Breast epithelium (tissue), 3 donors: ENCODE data around the gene CRIM1.

ENCODE experiments used
- POLR2A ChIP-seq: fragments of 450-650 bp; IDR thresholded peaks from one replicate; pipeline ENCODE4 v1.6.1; 2016; ENCODE audit warnings: antibody characterized with exemption, mild to moderate bottlenecking, moderate library complexity
- POLR2AphosphoS5 ChIP-seq, 3 donors: sonication (generic); formaldehyde crosslinking; IDR thresholded peaks; one replicate each; pipeline ENCODE4 v1.6.1; 2017; ENCODE audit warnings: antibody characterized with exemption in 3 of 3
- TF ChIP-seq, protein P1 (sequence below), 3 donors: fragments of 450-650 bp; IDR thresholded peaks; one replicate each; pipeline ENCODE4 v1.5.1; 2016 to 2017; ENCODE audit warnings: antibody characterized with exemption in 3 of 3, mild to moderate bottlenecking in 3 of 3, moderate library complexity in 3 of 3

DNA sequence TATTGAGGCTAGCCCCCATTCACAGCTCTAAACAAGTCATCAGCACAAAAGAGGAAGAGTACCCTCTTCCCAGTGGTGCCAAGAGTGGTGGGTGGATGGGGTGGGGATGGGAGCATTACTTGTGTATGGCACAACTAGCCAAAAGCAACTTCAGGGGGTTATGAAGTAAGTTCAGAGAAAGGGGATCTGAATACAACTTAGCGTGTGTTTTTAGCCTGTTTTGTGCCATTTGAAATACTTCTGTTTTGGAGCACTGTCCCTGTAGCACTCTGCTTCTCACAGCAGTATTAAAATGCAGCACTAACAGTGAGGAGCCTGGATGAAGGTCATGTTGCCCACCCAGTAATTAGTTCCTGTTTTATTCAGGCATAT lies 113.5 kb downstream of the CRIM1 start:
- TF ChIP-seq, protein P1, sequence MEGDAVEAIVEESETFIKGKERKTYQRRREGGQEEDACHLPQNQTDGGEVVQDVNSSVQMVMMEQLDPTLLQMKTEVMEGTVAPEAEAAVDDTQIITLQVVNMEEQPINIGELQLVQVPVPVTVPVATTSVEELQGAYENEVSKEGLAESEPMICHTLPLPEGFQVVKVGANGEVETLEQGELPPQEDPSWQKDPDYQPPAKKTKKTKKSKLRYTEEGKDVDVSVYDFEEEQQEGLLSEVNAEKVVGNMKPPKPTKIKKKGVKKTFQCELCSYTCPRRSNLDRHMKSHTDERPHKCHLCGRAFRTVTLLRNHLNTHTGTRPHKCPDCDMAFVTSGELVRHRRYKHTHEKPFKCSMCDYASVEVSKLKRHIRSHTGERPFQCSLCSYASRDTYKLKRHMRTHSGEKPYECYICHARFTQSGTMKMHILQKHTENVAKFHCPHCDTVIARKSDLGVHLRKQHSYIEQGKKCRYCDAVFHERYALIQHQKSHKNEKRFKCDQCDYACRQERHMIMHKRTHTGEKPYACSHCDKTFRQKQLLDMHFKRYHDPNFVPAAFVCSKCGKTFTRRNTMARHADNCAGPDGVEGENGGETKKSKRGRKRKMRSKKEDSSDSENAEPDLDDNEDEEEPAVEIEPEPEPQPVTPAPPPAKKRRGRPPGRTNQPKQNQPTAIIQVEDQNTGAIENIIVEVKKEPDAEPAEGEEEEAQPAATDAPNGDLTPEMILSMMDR (IDR thresholded peaks at IDR 0.05): no peak
- no peak for TF ChIP-seq POLR2AphosphoS5 (IDR thresholded peaks at IDR 0.05)
- no peak for TF ChIP-seq POLR2A
